ENCODE measurements around the gene NET1.

DNA sequence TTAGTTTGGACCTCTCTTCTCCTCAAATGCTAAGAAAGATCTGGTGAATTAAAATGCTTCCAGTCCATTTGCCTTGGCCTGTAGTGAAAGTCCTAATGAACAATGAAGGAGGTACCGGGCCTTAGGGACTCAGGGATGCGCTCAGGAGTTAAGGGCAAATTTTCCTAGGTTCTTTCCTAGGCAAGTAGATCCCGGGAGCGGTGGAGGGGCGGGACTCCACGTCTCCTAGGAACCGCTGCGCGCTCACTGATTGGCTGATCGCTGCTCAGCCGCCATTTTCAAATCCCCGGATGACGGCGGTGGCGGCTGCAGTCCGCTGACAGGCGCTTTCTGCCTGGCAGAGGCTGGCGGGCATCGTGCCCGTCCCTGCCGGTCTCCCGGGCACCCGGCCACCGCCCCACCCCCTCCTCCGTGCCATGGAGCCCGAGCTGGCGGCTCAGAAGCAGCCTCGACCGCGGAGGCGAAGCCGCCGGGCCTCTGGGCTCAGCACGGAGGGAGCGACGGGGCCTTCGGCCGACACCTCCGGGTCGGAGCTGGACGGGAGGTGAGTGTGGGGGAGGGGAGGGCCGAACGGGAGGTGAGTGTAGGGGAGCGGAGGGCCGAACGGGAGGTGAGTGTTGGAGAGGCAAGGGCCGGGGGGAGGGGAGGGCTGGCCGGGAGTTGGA is at the start of gene NET1:
- TF ChIP-seq, protein P1, sequence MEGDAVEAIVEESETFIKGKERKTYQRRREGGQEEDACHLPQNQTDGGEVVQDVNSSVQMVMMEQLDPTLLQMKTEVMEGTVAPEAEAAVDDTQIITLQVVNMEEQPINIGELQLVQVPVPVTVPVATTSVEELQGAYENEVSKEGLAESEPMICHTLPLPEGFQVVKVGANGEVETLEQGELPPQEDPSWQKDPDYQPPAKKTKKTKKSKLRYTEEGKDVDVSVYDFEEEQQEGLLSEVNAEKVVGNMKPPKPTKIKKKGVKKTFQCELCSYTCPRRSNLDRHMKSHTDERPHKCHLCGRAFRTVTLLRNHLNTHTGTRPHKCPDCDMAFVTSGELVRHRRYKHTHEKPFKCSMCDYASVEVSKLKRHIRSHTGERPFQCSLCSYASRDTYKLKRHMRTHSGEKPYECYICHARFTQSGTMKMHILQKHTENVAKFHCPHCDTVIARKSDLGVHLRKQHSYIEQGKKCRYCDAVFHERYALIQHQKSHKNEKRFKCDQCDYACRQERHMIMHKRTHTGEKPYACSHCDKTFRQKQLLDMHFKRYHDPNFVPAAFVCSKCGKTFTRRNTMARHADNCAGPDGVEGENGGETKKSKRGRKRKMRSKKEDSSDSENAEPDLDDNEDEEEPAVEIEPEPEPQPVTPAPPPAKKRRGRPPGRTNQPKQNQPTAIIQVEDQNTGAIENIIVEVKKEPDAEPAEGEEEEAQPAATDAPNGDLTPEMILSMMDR (IDR thresholded peaks at IDR 0.05): no peak
- TF ChIP-seq POLR2AphosphoS5 (IDR thresholded peaks at IDR 0.05; ENCODE audit: insufficient read depth in 1 of 2, low read depth in 1 of 2): peak; percentile 29 to 69
